HL-60 (cell line): ENCODE results near the gene MBD2.

Experiments used
- CTCF ChIP-seq: IDR thresholded peaks from one replicate; pipeline ENCODE4 v1.5.1; 2011; ENCODE audit warnings: low read length, control low read depth, inconsistent platforms; ENCODE audit not compliant: insufficient read depth
- REST ChIP-seq: IDR thresholded peaks from 2 replicates; pipeline ENCODE4 v1.6.1; 2012; ENCODE audit warnings: low read depth; ENCODE audit not compliant: insufficient replicate concordance

GRCh38 chr18:54173250-54173649 lies 51.2 kb downstream of the MBD2 start:
- TF ChIP-seq CTCF (no peak), REST (no peak)
